22Rv1 (cell line): ENCODE data around the gene UNC13C.

ENCODE experiments used
- ZFX ChIP-seq: fragments of 450-650 bp; IDR thresholded peaks from 2 replicates; pipeline ENCODE4 v1.6.1; 2017; ENCODE audit warnings: antibody characterized with exemption, borderline replicate concordance
- TF ChIP-seq, protein P1 (sequence below): fragments of 450-650 bp; IDR thresholded peaks from 2 replicates; pipeline ENCODE4 v1.5.1; 2017; ENCODE audit warnings: mild to moderate bottlenecking

DNA sequence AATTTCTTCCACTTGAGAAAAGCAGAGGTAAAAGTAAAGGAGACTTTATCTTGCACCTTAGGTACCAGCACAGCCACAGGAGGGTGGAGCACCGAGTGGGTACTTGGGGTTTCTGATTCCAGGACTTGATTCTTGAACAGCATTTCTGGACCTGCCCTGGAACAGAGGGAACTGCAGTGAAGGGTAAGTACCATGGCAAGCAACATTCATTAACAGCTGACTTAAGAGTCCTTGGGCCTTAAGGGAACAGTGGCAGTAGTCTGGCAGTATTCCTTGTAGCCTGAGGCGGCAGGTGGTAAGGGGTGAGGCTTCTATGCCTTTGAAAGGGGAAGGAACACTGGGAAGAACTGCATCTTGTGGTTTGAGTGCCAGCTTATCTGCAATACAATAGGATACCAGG is 666.6 kb downstream of the UNC13C start:
- TF ChIP-seq, protein P1, sequence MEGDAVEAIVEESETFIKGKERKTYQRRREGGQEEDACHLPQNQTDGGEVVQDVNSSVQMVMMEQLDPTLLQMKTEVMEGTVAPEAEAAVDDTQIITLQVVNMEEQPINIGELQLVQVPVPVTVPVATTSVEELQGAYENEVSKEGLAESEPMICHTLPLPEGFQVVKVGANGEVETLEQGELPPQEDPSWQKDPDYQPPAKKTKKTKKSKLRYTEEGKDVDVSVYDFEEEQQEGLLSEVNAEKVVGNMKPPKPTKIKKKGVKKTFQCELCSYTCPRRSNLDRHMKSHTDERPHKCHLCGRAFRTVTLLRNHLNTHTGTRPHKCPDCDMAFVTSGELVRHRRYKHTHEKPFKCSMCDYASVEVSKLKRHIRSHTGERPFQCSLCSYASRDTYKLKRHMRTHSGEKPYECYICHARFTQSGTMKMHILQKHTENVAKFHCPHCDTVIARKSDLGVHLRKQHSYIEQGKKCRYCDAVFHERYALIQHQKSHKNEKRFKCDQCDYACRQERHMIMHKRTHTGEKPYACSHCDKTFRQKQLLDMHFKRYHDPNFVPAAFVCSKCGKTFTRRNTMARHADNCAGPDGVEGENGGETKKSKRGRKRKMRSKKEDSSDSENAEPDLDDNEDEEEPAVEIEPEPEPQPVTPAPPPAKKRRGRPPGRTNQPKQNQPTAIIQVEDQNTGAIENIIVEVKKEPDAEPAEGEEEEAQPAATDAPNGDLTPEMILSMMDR: no peak
- TF ChIP-seq ZFX: no peak
